Heart left ventricle (tissue), 13 donors: ENCODE data around the gene NDEL1.

Experiments
- POLR2A ChIP-seq, 2 donors: fragments of 450-650 bp; IDR thresholded peaks; one replicate each; pipeline ENCODE4 v1.6.1; 2017; ENCODE audit warnings: antibody characterized with exemption in 2 of 2, mild to moderate bottlenecking in 2 of 2, moderate library complexity in 2 of 2
- TF ChIP-seq, protein P1 (sequence below), 12 donors: fragments of 200-600 bp; sonication (generic) in 4 of 12; IDR thresholded peaks; one replicate each; pipeline versions ENCODE4 v1.5.0 to v1.8.0; 2018 to 2022; ENCODE audit warnings: antibody characterized with exemption in 12 of 12, mild to moderate bottlenecking in 5 of 12
- donor health status: ischemic (EF 13 %, LVEDD 7.1; RV severe dilation, severe dysfunction).
- donor health status: DM: no; HTN: yes; CAD: no.
- donor health status: DM: no; HTN: no; CAD: no.
- donor health status: ischemic (EF 25% LVEDD 6.9; RV normal size, moderate dysfunction).
- donor health status: ischemic (EF 25% LVEDD 5.7; RV mildly dilated, moderate dysfunction).
- donor health status: ischemic (EF 35%, LVEDD 5.7; RV mildly dilated, moderate dysfunction).
- donor health status: nonischemic (EF 11% LVEDD 7.7; RV severe dilation, severe dysfunction).
- donor health status: DM: yes; HTN: yes; CAD: no.
- donor health status: PGD.
- donor health status: ischemic (EF 29% LVEDD 5.4; RV normal size, mild dysfunction).
- donor health status: nonischemic (EF 23%, LVEDD 6.1; RV moderate dilation, normal function).

- TF ChIP-seq, protein P1, sequence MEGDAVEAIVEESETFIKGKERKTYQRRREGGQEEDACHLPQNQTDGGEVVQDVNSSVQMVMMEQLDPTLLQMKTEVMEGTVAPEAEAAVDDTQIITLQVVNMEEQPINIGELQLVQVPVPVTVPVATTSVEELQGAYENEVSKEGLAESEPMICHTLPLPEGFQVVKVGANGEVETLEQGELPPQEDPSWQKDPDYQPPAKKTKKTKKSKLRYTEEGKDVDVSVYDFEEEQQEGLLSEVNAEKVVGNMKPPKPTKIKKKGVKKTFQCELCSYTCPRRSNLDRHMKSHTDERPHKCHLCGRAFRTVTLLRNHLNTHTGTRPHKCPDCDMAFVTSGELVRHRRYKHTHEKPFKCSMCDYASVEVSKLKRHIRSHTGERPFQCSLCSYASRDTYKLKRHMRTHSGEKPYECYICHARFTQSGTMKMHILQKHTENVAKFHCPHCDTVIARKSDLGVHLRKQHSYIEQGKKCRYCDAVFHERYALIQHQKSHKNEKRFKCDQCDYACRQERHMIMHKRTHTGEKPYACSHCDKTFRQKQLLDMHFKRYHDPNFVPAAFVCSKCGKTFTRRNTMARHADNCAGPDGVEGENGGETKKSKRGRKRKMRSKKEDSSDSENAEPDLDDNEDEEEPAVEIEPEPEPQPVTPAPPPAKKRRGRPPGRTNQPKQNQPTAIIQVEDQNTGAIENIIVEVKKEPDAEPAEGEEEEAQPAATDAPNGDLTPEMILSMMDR (IDR thresholded peaks at IDR 0.05), result no peak
- TF ChIP-seq POLR2A (IDR thresholded peaks at IDR 0.05), result no peak
These were observed 58.3 kb downstream of the NDEL1 start for GRCh38 chr17:8494021-8494420.
